Type B pancreatic cell (in vitro differentiated cells): ENCODE results near the gene TBC1D14. TPM values are rescaled to one million over a fixed set of nuclear protein-coding genes. Genes with fewer than 3 reads are reported as not detected.
A peak's percentile ranks its signal among the peaks of the same experiment; 100 is the strongest.

Experiments
- DNase-seq: peaks from one replicate; pipeline ENCODE4 v3.0.0; 2021; ENCODE audit warnings: mixed read lengths; ENCODE audit not compliant: unreplicated experiment; ENCODE audit errors: extremely low spot score
- H3K27ac Mint-ChIP-seq: 2 replicates; pipeline ENCODE4 v1.8.0; 2021; ENCODE audit warnings: mild to moderate bottlenecking, mixed read lengths
- H3K27me3 Mint-ChIP-seq: 2 replicates; pipeline ENCODE4 v1.8.0; 2021; ENCODE audit warnings: mixed read lengths
- H3K36me3 Mint-ChIP-seq: 2 replicates; pipeline ENCODE4 v1.8.0; 2021; ENCODE audit warnings: mixed read lengths
- H3K4me1 Mint-ChIP-seq: one replicate; pipeline ENCODE4 v1.8.0; 2021; ENCODE audit warnings: mixed read lengths; ENCODE audit not compliant: unreplicated experiment
- H3K4me3 Mint-ChIP-seq: 2 replicates; pipeline ENCODE4 v1.8.0; 2021; ENCODE audit warnings: mild to moderate bottlenecking, mixed read lengths
- H3K9me3 Mint-ChIP-seq: 2 replicates; pipeline ENCODE4 v1.8.0; 2021; ENCODE audit warnings: mixed read lengths
- CTCF ChIP-seq: fragments of 200-600 bp; sonication (generic); conservative IDR thresholded peaks from 2 replicates; pipeline ENCODE4 v1.5.0; 2021; ENCODE audit warnings: antibody characterized with exemption, mild to moderate bottlenecking
- total RNA-seq: library from RNA; stranded (reverse); gene quantifications from 2 replicates; pipeline ENCODE4 v1.2.1, GENCODE V29; 2021; ENCODE audit warnings: low replicate concordance

Gene TBC1D14
- total RNA-seq, 1 donor from 2014 or later: 55.9 TPM

GRCh38 chr4:6961496-6962210, 52.0 kb downstream of the TBC1D14 start:
- peaks cover 31% of the 10 kb centered on the region for H3K4me1 Mint-ChIP-seq
- peak overlapping the region; percentile 36 for H3K4me3 Mint-ChIP-seq
- H3K27me3 Mint-ChIP-seq: no peaks in the 10 kb centered on the region
- peak overlapping the region; percentile 57 for H3K27ac Mint-ChIP-seq
- H3K36me3 Mint-ChIP-seq: no peaks in the 10 kb centered on the region
- no peak for DNase-seq
- no peak for TF ChIP-seq CTCF
- no peaks in the 10 kb centered on the region for H3K9me3 Mint-ChIP-seq

DNA sequence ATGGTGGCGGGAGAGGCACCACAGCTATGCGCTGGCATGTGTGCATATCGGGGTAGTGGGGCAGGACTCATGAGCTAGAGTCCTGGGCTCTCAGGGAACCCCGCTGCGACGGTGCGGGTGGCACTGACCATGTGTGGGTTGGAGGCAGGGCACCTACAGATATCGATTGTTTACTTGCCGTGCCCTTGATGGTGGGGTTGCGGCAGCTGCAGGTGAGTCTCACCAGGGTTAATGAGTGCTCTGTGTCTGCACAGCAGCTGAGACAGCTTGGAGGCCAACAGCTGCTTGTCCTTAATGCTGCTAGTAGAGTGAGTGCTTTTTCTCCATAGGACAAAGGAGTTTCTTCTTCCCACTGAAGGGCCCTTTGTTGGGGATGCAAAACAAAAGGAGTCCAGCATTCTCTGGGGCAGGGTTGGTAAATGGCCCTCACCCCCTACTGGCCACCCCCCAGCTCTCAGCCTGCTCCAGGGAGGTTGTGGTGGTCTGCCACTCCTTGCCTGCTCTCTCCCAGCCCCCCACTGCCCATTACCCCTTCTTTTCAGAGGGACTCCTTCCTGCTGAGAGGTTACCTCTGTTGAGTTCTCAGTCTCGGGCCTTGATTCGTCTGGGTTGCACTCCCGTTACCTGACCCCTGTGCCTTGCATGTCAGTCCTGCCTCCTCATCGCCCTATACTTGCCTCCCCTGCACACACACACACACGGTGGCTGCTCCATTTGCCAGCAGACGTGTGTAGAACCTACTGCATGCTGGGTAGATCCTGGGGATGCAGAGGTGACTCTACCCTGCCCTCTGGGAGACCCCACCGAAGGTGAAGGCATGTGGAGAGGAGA, 52.8 kb downstream of the TBC1D14 start:
- no peak for TF ChIP-seq CTCF
- Mint-ChIP-seq H3K27ac (peak overlapping the region; percentile 57), H3K27me3 (no peaks in the 10 kb centered on the region)

GRCh38 chr4:6963139-6963611, 53.5 kb downstream of the TBC1D14 start:
- Mint-ChIP-seq H3K36me3 (no peaks in the 10 kb centered on the region), H3K4me1 (peaks cover 24% of the 10 kb centered on the region), H3K4me3 (no peak overlapping the region), H3K27me3 (no peaks in the 10 kb centered on the region), H3K27ac (no peak overlapping the region), H3K9me3 (no peaks in the 10 kb centered on the region)
- no peak for TF ChIP-seq CTCF
- no peak for DNase-seq

More for the DNA sequence above, 52.8 kb downstream of the TBC1D14 start:
- DNase-seq: no peak
- no peaks in the 10 kb centered on the region for H3K9me3 Mint-ChIP-seq
- peak overlapping the region; percentile 36 for H3K4me3 Mint-ChIP-seq
- peaks cover 25% of the 10 kb centered on the region for H3K4me1 Mint-ChIP-seq
- H3K36me3 Mint-ChIP-seq: no peaks in the 10 kb centered on the region

- no peak overlapping the region for H3K27ac Mint-ChIP-seq
- TF ChIP-seq CTCF: no peak
- DNase-seq: no peak
- H3K36me3 Mint-ChIP-seq: no peaks in the 10 kb centered on the region
- H3K27me3 Mint-ChIP-seq: no peaks in the 10 kb centered on the region
- no peak overlapping the region for H3K4me3 Mint-ChIP-seq
- H3K9me3 Mint-ChIP-seq: no peaks in the 10 kb centered on the region
- H3K4me1 Mint-ChIP-seq: peaks cover 17% of the 10 kb centered on the region
These were observed 55.2 kb downstream of the TBC1D14 start for GRCh38 chr4:6964858-6965257.

DNA sequence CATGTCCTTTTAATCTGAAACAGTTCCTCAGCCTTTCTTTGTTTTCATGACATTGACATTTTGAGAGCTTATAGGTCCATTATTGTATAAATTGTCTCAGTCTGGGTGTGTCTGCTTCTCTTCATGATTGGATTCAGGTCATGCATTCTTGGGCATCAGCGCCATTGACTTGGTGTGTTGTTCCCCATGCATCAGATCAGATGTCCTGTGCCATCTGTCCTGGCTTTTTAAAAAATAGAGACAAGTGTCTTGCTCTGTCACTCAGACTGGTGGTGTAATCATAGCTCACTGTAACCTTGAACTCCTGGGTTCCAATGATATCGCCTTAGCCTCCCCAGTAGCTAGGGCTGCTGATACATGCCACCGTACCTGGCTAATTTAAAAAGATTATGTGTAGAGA, 55.7 kb downstream of the TBC1D14 start:
- no peak for TF ChIP-seq CTCF
- Mint-ChIP-seq H3K9me3 (no peaks in the 10 kb centered on the region), H3K27ac (no peak overlapping the region), H3K4me3 (no peak overlapping the region), H3K36me3 (no peaks in the 10 kb centered on the region), H3K27me3 (no peaks in the 10 kb centered on the region), H3K4me1 (peaks cover 17% of the 10 kb centered on the region)
- DNase-seq: no peak
